HFFc6 (cell line): Measurements from ENCODE around the gene SPATA16. TPM values are rescaled to one million over a fixed set of nuclear protein-coding genes. Genes with fewer than 3 reads are reported as not detected.

Experiments used
- DNase-seq: peaks from one replicate; pipeline ENCODE4 v3.0.0-alpha.2; 2018
- H3K27ac Mint-ChIP-seq: 2 replicates; pipeline ENCODE4 v1.8.0; 2020; ENCODE audit warnings: mild to moderate bottlenecking, mixed read lengths
- H3K27me3 Mint-ChIP-seq: 2 replicates; pipeline ENCODE4 v1.8.0; 2021; ENCODE audit warnings: mild to moderate bottlenecking, moderate library complexity, mixed read lengths; ENCODE audit not compliant: insufficient read depth
- H3K36me3 Mint-ChIP-seq: 2 replicates; pipeline ENCODE4 v1.8.0; 2021; ENCODE audit warnings: low read depth, mixed read lengths
- H3K4me1 Mint-ChIP-seq: 2 replicates; pipeline ENCODE4 v1.8.0; 2020; ENCODE audit warnings: low read depth, mixed read lengths
- H3K4me3 Mint-ChIP-seq: 2 replicates; pipeline ENCODE4 v1.8.0; 2020; ENCODE audit warnings: mild to moderate bottlenecking, moderate library complexity, mixed read lengths
- H3K9me3 Mint-ChIP-seq: 2 replicates; pipeline ENCODE4 v1.8.0; 2020; ENCODE audit warnings: mild to moderate bottlenecking, mixed read lengths
- total RNA-seq, 6 experiments: library from RNA; stranded (reverse); fragmentation: NEBNext Ultra II Directional; extraction: Animal tissue kit (Norgen Biotek cat#: 25700); gene quantifications; 2 replicates in 1 of 6; 3 replicates in 5 of 6; pipeline ENCODE4 v1.2.3, GENCODE V29; 2021
- TF ChIP-seq, protein P1 (sequence below): fragments of 200-600 bp; sonication (generic); IDR thresholded peaks from 2 replicates; pipeline ENCODE4 v1.5.0; 2021; ENCODE audit warnings: antibody characterized with exemption, mild to moderate bottlenecking

Gene SPATA16
- total RNA-seq, 6 experiments from 2014 or later, result not detected

- Mint-ChIP-seq H3K27me3 (no peaks in the 10 kb centered on the region; the same call in 1 of the 2 replicates), H3K27ac (no peak overlapping the region), H3K4me3 (no peak overlapping the region), H3K36me3 (no peaks in the 10 kb centered on the region), H3K4me1 (no peaks in the 10 kb centered on the region), H3K9me3 (peaks cover 4% of the 10 kb centered on the region; the same call in 1 of the 2 replicates)
- DNase-seq, result no peak
- TF ChIP-seq, protein P1, sequence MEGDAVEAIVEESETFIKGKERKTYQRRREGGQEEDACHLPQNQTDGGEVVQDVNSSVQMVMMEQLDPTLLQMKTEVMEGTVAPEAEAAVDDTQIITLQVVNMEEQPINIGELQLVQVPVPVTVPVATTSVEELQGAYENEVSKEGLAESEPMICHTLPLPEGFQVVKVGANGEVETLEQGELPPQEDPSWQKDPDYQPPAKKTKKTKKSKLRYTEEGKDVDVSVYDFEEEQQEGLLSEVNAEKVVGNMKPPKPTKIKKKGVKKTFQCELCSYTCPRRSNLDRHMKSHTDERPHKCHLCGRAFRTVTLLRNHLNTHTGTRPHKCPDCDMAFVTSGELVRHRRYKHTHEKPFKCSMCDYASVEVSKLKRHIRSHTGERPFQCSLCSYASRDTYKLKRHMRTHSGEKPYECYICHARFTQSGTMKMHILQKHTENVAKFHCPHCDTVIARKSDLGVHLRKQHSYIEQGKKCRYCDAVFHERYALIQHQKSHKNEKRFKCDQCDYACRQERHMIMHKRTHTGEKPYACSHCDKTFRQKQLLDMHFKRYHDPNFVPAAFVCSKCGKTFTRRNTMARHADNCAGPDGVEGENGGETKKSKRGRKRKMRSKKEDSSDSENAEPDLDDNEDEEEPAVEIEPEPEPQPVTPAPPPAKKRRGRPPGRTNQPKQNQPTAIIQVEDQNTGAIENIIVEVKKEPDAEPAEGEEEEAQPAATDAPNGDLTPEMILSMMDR, result no peak
Observed at GRCh38 chr3:172929451-172929850, 211.6 kb downstream of the SPATA16 start.

GRCh38 chr3:172924546-172924945, 216.5 kb downstream of the SPATA16 start:
- H3K36me3 Mint-ChIP-seq, result no peaks in the 10 kb centered on the region
- TF ChIP-seq, protein P1, result no peak
- H3K9me3 Mint-ChIP-seq, result peaks cover 4% of the 10 kb centered on the region; the same call in 1 of the 2 replicates
- H3K27ac Mint-ChIP-seq, result no peak overlapping the region
- no peaks in the 10 kb centered on the region for H3K4me1 Mint-ChIP-seq
- H3K4me3 Mint-ChIP-seq, result no peak overlapping the region
- peaks cover 3% of the 10 kb centered on the region; the same call in 1 of the 2 replicates for H3K27me3 Mint-ChIP-seq
- no peak for DNase-seq

DNA sequence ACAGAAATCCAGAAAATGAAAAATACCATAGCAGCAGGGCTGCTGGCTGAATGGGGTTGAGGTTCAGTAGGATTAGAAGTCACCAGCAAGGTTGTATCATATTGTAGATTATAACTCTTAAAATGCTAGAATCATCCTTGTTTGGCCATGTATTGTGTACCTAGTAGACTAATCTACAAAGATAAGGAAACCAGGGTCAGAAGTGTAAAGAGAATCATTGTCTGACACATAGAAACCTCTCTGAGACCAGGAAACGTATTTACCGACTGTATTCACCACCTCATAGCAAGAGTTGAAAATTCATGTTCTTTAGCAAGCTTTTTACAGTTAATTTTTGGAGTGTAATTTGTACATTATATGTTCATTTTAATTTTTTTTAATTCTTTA, 221.7 kb downstream of the SPATA16 start:
- TF ChIP-seq, protein P1, result no peak
- Mint-ChIP-seq H3K36me3 (no peaks in the 10 kb centered on the region), H3K4me3 (no peak overlapping the region), H3K27ac (no peak overlapping the region), H3K27me3 (peaks cover 3% of the 10 kb centered on the region; the same call in 1 of the 2 replicates), H3K9me3 (no peaks in the 10 kb centered on the region), H3K4me1 (peaks cover 11% of the 10 kb centered on the region)
- no peak for DNase-seq

- no peak for DNase-seq
- no peak overlapping the region for H3K4me3 Mint-ChIP-seq
- H3K27me3 Mint-ChIP-seq, result peaks cover 3% of the 10 kb centered on the region; the same call in 1 of the 2 replicates
- no peaks in the 10 kb centered on the region for H3K36me3 Mint-ChIP-seq
- peaks cover 11% of the 10 kb centered on the region for H3K4me1 Mint-ChIP-seq
- TF ChIP-seq, protein P1, result no peak
- H3K9me3 Mint-ChIP-seq, result no peaks in the 10 kb centered on the region
- H3K27ac Mint-ChIP-seq, result no peak overlapping the region
Observed at GRCh38 chr3:172918568-172919296, 222.3 kb downstream of the SPATA16 start.

DNA sequence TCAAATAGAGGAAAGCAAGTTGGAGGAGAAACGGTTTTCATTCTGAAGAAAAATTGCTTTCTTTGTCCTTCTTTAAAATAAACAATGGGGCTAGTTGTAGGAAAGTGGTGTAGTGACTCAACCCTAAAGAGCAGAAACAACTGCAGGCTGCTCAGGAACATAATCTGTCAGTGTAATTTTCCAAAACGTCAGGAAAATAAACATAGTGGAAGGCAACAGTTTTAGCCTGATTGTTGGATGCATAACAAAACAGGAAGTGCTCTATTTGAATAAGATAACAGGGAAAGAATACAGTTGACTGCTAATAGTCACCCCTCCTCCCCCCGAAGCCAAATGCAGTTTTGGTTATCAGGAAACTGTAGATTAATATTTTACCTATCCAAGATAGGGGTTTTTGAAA, 222.9 kb downstream of the SPATA16 start:
- peaks cover 11% of the 10 kb centered on the region for H3K4me1 Mint-ChIP-seq

More for the DNA sequence above, 222.9 kb downstream of the SPATA16 start:
- DNase-seq, result no peak
- H3K36me3 Mint-ChIP-seq, result no peaks in the 10 kb centered on the region
- no peaks in the 10 kb centered on the region for H3K9me3 Mint-ChIP-seq
- H3K4me3 Mint-ChIP-seq, result no peak overlapping the region
- no peak overlapping the region for H3K27ac Mint-ChIP-seq
- TF ChIP-seq, protein P1, result no peak
- peaks cover 3% of the 10 kb centered on the region; the same call in 1 of the 2 replicates for H3K27me3 Mint-ChIP-seq
